NCI-H1694 (cell line): ENCODE data around the gene NTNG1.
"Not testable (repeated sequence)": the region's sequence is repeated elsewhere in the genome, so short reads cannot be mapped to it uniquely, and the experiment has no call there.

ENCODE experiments used
- DNase-seq: peaks from one replicate; lab custom pipeline; 2025; lab: John Stamatoyannopoulos, UW

The NTNG1 gene

GRCh38 chr1:107140703-107141490 lies at the start of gene NTNG1:
Gene NTNG1, plus strand, starts transcription at chr1:107141039.
- DNase-seq = no peak

- no peak for DNase-seq
Measured at GRCh38 chr1:107091418-107091817, 49.4 kb upstream of the NTNG1 start.

GRCh38 chr1:107093395-107093794 lies 47.4 kb upstream of the NTNG1 start:
- not testable (repeated sequence) for DNase-seq

- no peak for DNase-seq
Measured at GRCh38 chr1:107095647-107096046, 45.2 kb upstream of the NTNG1 start.

GRCh38 chr1:107096690-107097089 lies 44.1 kb upstream of the NTNG1 start:
- no peak for DNase-seq

- no peak for DNase-seq
Measured at GRCh38 chr1:107098961-107099360, 41.9 kb upstream of the NTNG1 start.

GRCh38 chr1:107100331-107100984 lies 40.4 kb upstream of the NTNG1 start:
- DNase-seq = no peak

- DNase-seq = no peak
Measured at GRCh38 chr1:107105914-107106313, 34.9 kb upstream of the NTNG1 start.

GRCh38 chr1:107110326-107110725 lies 30.5 kb upstream of the NTNG1 start:
- DNase-seq = no peak

- DNase-seq = no peak
Measured at GRCh38 chr1:107116306-107116790, 24.5 kb upstream of the NTNG1 start.

GRCh38 chr1:107122225-107122624 lies 18.6 kb upstream of the NTNG1 start:
- DNase-seq = no peak

- DNase-seq = no peak
Measured at GRCh38 chr1:107123741-107124140, 17.1 kb upstream of the NTNG1 start.

- DNase-seq = no peak
Measured at GRCh38 chr1:107124694-107125093, 16.1 kb upstream of the NTNG1 start.

- DNase-seq = no peak
Measured at GRCh38 chr1:107132195-107132594, 8.6 kb upstream of the NTNG1 start.

- DNase-seq = no peak
Measured at GRCh38 chr1:107132780-107133179, 8.1 kb upstream of the NTNG1 start.

GRCh38 chr1:107135463-107135862 lies 5.4 kb upstream of the NTNG1 start:
- no peak for DNase-seq

GRCh38 chr1:107138166-107138565 lies 2.7 kb upstream of the NTNG1 start:
- no peak for DNase-seq

- no peak for DNase-seq
Measured at GRCh38 chr1:107138767-107139445, 1.9 kb upstream of the NTNG1 start.

GRCh38 chr1:107139833-107140702 lies 771 bp upstream of the NTNG1 start:
- no peak for DNase-seq

- DNase-seq = peak; percentile 12
Measured at GRCh38 chr1:107141491-107142126, 770 bp downstream of the NTNG1 start.

GRCh38 chr1:107142140-107142542 lies 1.3 kb downstream of the NTNG1 start:
- DNase-seq = peak; percentile 88
